WI38 (cell line): ENCODE measurements around the gene MOB1B.

ENCODE experiments used
- H3K4me3 ChIP-seq: 2 replicates; pipeline ENCODE4 v1.5.1; 2011; ENCODE audit warnings: low read depth, mild to moderate bottlenecking, control low read depth, low read length
- CTCF ChIP-seq: IDR thresholded peaks from 2 replicates; pipeline ENCODE4 v1.5.1; 2012; ENCODE audit warnings: low read depth, mild to moderate bottlenecking, control low read depth, low read length

The MOB1B gene

DNA sequence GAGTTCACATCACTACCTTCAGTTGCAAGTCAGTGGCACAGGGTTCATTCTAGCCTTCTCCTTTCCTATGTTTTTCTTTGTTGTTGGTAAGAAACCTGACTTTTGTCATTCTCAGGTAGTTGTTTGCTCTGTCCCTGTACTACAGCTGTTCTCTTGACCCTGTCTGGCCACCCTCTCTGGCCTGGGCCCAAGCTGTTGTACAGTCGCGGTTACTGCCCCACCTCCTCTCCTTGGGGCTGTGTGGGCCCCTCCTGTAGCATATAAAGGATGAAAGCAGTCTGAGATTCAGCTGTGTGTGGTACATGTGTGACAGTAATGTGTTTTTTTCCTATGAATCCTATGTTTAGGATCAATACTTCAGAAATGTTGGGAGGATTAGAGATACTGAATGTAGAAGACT, 12.5 kb downstream of the MOB1B start:
- H3K4me3 ChIP-seq = peak overlapping the region; percentile 39
- TF ChIP-seq CTCF = no peak

DNA sequence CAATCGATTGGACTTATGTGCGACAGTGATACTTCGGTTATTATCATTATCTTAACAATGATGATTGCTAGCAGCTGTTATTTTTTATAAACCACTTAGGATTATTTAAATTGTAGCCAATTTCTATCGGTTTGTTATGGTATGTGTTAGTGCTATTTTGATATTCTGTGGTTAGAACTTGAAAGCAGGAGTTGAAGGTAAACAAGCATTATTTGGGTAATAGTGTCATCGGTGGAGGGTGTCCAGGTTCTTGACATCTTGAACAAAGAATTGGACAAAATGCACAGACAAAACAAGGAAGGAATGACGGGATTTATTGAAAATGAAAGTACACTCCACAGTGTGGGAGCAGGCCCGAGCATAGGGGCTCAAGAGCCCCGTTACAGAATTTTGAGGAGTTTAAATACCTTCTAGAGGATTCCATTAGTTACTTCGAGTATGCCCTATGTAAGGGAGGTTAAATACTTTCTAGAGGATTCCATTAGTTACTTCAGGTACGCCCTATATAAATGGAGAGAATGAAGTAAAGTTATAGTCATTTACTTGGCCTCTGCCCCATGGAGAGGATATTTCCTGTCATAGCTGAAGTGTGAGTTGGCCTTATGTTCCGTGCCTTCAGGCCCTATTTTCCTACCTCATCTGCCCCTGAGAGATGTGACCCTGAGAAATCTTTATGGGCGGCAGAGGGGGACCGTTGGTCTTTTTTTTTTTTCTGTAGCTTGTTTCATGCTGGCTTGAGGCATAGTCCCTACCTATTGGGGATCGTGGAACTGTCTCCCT, 13.1 kb downstream of the MOB1B start:
- H3K4me3 ChIP-seq = peak overlapping the region; percentile 39
- TF ChIP-seq CTCF = no peak

GRCh38 chr4:70915874-70916559, 13.8 kb downstream of the MOB1B start:
- peak overlapping the region; percentile 39; the same call in 1 of the 2 replicates for H3K4me3 ChIP-seq
- TF ChIP-seq CTCF = no peak

DNA sequence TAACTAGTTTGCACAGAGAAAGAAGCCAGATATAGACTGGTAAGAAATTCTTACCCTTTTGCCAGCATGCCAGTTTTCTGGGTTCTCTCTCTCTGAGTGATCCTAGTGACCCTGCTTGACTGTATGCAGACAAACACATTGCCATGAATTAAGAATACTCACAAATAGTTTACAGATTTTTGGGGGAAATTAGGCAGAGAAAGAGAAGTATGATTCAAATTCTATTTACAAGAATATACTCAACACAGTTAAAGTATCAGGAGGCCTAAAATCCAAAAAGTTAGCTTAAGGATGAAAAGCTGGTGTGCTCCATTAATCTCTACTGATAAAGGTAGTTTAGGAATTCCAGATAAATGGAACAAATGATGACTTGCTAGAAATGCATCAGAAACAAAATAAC, 18.4 kb downstream of the MOB1B start:
- no peak overlapping the region for H3K4me3 ChIP-seq
- no peak for TF ChIP-seq CTCF

- no peak overlapping the region for H3K4me3 ChIP-seq
- TF ChIP-seq CTCF = no peak
Observed at GRCh38 chr4:70925418-70925817, 23.2 kb downstream of the MOB1B start.

- TF ChIP-seq CTCF = no peak
Observed at GRCh38 chr4:70925899-70926635, 23.9 kb downstream of the MOB1B start.

More at GRCh38 chr4:70925899-70926635, 23.9 kb downstream of the MOB1B start:
- H3K4me3 ChIP-seq = no peak overlapping the region
